Gastroesophageal sphincter (tissue), 3 donors: ENCODE measurements around the gene SETDB1.

Source experiments
- POLR2AphosphoS5 ChIP-seq: sonication (generic); formaldehyde crosslinking; IDR thresholded peaks from one replicate; pipeline ENCODE4 v1.6.1; 2017; ENCODE audit warnings: antibody characterized with exemption
- TF ChIP-seq, protein P1 (sequence below), 4 experiments: fragments of 200-600 bp in 2 of 4; fragments of 450-650 bp in 2 of 4; sonication (generic) in 1 of 4; IDR thresholded peaks; one replicate each; pipeline ENCODE4 v1.5.1; 2017 to 2019; ENCODE audit warnings: antibody characterized with exemption in 4 of 4, mild to moderate bottlenecking in 2 of 4, moderate library complexity in 2 of 4

DNA sequence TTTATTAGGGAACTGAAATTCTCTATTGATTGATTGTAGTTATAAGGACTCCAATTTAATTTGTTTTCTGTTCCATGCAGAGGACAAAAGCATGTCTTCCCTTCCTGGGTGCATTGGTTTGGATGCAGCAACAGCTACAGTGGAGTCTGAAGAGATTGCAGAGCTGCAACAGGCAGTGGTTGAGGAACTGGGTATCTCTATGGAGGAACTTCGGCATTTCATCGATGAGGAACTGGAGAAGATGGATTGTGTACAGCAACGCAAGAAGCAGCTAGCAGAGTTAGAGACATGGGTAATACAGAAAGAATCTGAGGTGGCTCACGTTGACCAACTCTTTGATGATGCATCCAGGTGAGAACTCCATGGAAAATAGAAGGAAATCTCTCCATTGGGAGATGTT lies 1.5 kb downstream of the SETDB1 start:
- TF ChIP-seq, protein P1, sequence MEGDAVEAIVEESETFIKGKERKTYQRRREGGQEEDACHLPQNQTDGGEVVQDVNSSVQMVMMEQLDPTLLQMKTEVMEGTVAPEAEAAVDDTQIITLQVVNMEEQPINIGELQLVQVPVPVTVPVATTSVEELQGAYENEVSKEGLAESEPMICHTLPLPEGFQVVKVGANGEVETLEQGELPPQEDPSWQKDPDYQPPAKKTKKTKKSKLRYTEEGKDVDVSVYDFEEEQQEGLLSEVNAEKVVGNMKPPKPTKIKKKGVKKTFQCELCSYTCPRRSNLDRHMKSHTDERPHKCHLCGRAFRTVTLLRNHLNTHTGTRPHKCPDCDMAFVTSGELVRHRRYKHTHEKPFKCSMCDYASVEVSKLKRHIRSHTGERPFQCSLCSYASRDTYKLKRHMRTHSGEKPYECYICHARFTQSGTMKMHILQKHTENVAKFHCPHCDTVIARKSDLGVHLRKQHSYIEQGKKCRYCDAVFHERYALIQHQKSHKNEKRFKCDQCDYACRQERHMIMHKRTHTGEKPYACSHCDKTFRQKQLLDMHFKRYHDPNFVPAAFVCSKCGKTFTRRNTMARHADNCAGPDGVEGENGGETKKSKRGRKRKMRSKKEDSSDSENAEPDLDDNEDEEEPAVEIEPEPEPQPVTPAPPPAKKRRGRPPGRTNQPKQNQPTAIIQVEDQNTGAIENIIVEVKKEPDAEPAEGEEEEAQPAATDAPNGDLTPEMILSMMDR (IDR thresholded peaks at IDR 0.05), result no peak
- no peak for TF ChIP-seq POLR2AphosphoS5
